Vagina (tissue), 2 donors: ENCODE data around the gene NEXN.

ENCODE experiments used
- CTCF ChIP-seq, 3 experiments: fragments of 450-650 bp in 2 of 3; fragments of 200-600 bp in 1 of 3; sonication (generic) in 1 of 3; IDR thresholded peaks; one replicate each; pipeline ENCODE4 v1.5.1; 2017 to 2019; ENCODE audit warnings: antibody characterized with exemption in 3 of 3, mild to moderate bottlenecking in 2 of 3, moderate library complexity in 2 of 3
- POLR2A ChIP-seq, 2 donors: fragments of 450-650 bp; IDR thresholded peaks; one replicate each; pipeline ENCODE4 v1.6.1; 2017; ENCODE audit warnings: antibody characterized with exemption in 2 of 2, mild to moderate bottlenecking in 2 of 2, moderate library complexity in 2 of 2
- POLR2AphosphoS5 ChIP-seq, 2 donors: sonication (generic); formaldehyde crosslinking; IDR thresholded peaks; one replicate each; pipeline ENCODE4 v1.9.0; 2017; ENCODE audit warnings: antibody characterized with exemption in 2 of 2, mild to moderate bottlenecking in 2 of 2, low read depth in 1 of 2; ENCODE audit not compliant: insufficient read depth in 1 of 2

GRCh38 chr1:77874804-77875445, 13.5 kb upstream of the NEXN start:
- no peak for TF ChIP-seq POLR2A (IDR thresholded peaks at IDR 0.05)
- TF ChIP-seq CTCF (IDR thresholded peaks at IDR 0.05) = no peak
- no peak for TF ChIP-seq POLR2AphosphoS5 (IDR thresholded peaks at IDR 0.05; ENCODE audit: insufficient read depth in 1 of 2, low read depth in 1 of 2)
